IMR-90 (cell line): ENCODE results near the gene ANO1. TPM values are rescaled to one million over a fixed set of nuclear protein-coding genes. Genes with fewer than 3 reads are reported as not detected.

Experiments
- ATAC-seq: fragments of 200-7000 bp; cut with Tn5 transposase; 2 replicates; pipeline ENCODE4 v1.9.1; 2020; ENCODE audit warnings: low read depth, mild to moderate bottlenecking, moderate library complexity
- BruUV-seq: library from RNA; stranded (reverse); fragments of 400-500 nt; replicated peaks from 2 replicates; lab custom pipeline; 2021; lab: Mats Ljungman, UMichigan
- CTCF ChIA-PET: fragments of 300-600 bp; formaldehyde crosslinking; extraction: SDS; loops from one replicate; lab custom pipeline; 2021; ENCODE audit warnings: antibody characterized with exemption; lab: Yijun Ruan, JAX
- POLR2A ChIA-PET: fragments of 300-600 bp; sonication (Branson Sonifier 250); formaldehyde crosslinking; loops from one replicate; lab custom pipeline; 2022; ENCODE audit warnings: antibody characterized with exemption; ENCODE audit not compliant: unreplicated experiment; lab: Charles Lee
- DNase-seq: peaks from one replicate; pipeline ENCODE4 v3.0.0; 2013
- H2AFZ ChIP-seq: replicated peaks from 2 replicates; pipeline ENCODE3; 2013; ENCODE audit warnings: low read length, mild to moderate bottlenecking; ENCODE audit not compliant: poor library complexity
- H2AK5ac ChIP-seq: 2 replicates; pipeline ENCODE4 v1.6.1; 2013; ENCODE audit warnings: low read depth, low read length, inconsistent platforms
- H2AK9ac ChIP-seq: replicated peaks from 2 replicates; pipeline ENCODE3; 2013; ENCODE audit warnings: mild to moderate bottlenecking, low read depth, low read length, moderate library complexity; ENCODE audit not compliant: poor library complexity
- H2BK120ac ChIP-seq: 2 replicates; pipeline ENCODE4 v1.6.1; 2013; ENCODE audit warnings: low read depth, low read length, inconsistent platforms
- H2BK15ac ChIP-seq: 3 replicates; pipeline ENCODE4 v1.6.1; 2013; ENCODE audit warnings: low read depth, low read length, inconsistent platforms
- H2BK20ac ChIP-seq: 2 replicates; pipeline ENCODE4 v1.6.1; 2013; ENCODE audit warnings: low read depth, mild to moderate bottlenecking, inconsistent platforms, low read length, moderate library complexity
- H2BK5ac ChIP-seq: 2 replicates; pipeline ENCODE4 v1.6.1; 2013; ENCODE audit warnings: mild to moderate bottlenecking, low read depth, low read length, inconsistent platforms; ENCODE audit not compliant: poor library complexity, severe bottlenecking
- H3K14ac ChIP-seq: replicated peaks from 2 replicates; pipeline ENCODE4 v1.6.1; 2013; ENCODE audit warnings: low read depth, low read length, inconsistent platforms
- H3K18ac ChIP-seq: 2 replicates; pipeline ENCODE4 v1.6.1; 2013; ENCODE audit warnings: low read depth, low read length, control low read depth
- H3K23ac ChIP-seq: 2 replicates; pipeline ENCODE4 v1.6.1; 2013; ENCODE audit warnings: low read depth, low read length, inconsistent platforms
- H3K27ac ChIP-seq: 2 replicates; pipeline ENCODE4 v1.5.1; 2013; ENCODE audit warnings: mild to moderate bottlenecking, control low read depth, low read length; ENCODE audit not compliant: insufficient read depth
- H3K27me3 ChIP-seq: 2 replicates; pipeline ENCODE4 v1.6.1; 2013; ENCODE audit warnings: low read length; ENCODE audit not compliant: control insufficient read depth, insufficient read depth
- H3K36me3 ChIP-seq: 2 replicates; pipeline ENCODE4 v1.6.1; 2013; ENCODE audit warnings: low read length, mixed read lengths; ENCODE audit not compliant: control insufficient read depth, insufficient read depth
- H3K4ac ChIP-seq: 2 replicates; pipeline ENCODE4 v1.6.1; 2013; ENCODE audit warnings: low read depth, low read length, inconsistent platforms
- H3K4me1 ChIP-seq: 2 replicates; pipeline ENCODE4 v1.6.1; 2013; ENCODE audit warnings: low read length, mixed read lengths; ENCODE audit not compliant: control insufficient read depth, insufficient read depth
- H3K4me2 ChIP-seq: 2 replicates; pipeline ENCODE4 v1.6.1; 2013; ENCODE audit warnings: low read depth, mild to moderate bottlenecking, control low read depth, low read length, moderate library complexity
- H3K4me3 ChIP-seq: 2 replicates; pipeline ENCODE4 v1.5.1; 2013; ENCODE audit warnings: low read depth, mild to moderate bottlenecking, control low read depth, low read length, moderate library complexity; ENCODE audit not compliant: insufficient read depth
- H3K56ac ChIP-seq: 2 replicates; pipeline ENCODE4 v1.6.1; 2013; ENCODE audit warnings: low read length, inconsistent platforms; ENCODE audit not compliant: insufficient read depth; ENCODE audit errors: extremely low read depth
- H3K79me1 ChIP-seq, 2 experiments: 2 replicates each; pipeline ENCODE4 v1.6.1; 2013; ENCODE audit warnings: low read length in 2 of 2, inconsistent platforms in 1 of 2, low read depth in 1 of 2
- H3K9ac ChIP-seq: 2 replicates; pipeline ENCODE4 v1.6.1; 2013; ENCODE audit warnings: low read depth, low read length, control low read depth
- H3K9me1 ChIP-seq: 2 replicates; pipeline ENCODE4 v1.6.1; 2013; ENCODE audit warnings: low read length, inconsistent platforms; ENCODE audit not compliant: insufficient read depth
- H3K9me3 ChIP-seq: 2 replicates; pipeline ENCODE4 v1.6.1; 2013; ENCODE audit warnings: low read length; ENCODE audit not compliant: control insufficient read depth, insufficient read depth
- H4K20me1 ChIP-seq: 2 replicates; pipeline ENCODE4 v1.6.1; 2013; ENCODE audit warnings: low read length, inconsistent platforms; ENCODE audit not compliant: insufficient read depth
- H4K5ac ChIP-seq: 2 replicates; pipeline ENCODE4 v1.6.1; 2013; ENCODE audit warnings: mild to moderate bottlenecking, low read depth, low read length, control low read depth
- H4K8ac ChIP-seq, 2 experiments: 2 replicates each; pipeline ENCODE4 v1.6.1; 2013; ENCODE audit warnings: low read depth in 2 of 2, low read length in 2 of 2, control low read depth in 1 of 2, inconsistent platforms in 1 of 2
- H4K91ac ChIP-seq: 2 replicates; pipeline ENCODE4 v1.6.1; 2013; ENCODE audit warnings: low read depth, low read length, inconsistent platforms; ENCODE audit not compliant: insufficient read depth
- CEBPB ChIP-seq: IDR thresholded peaks from 2 replicates; pipeline ENCODE4 v1.6.1; 2012; ENCODE audit warnings: low read depth, low read length, improper control_type of control experiment
- CHD1 ChIP-seq: IDR thresholded peaks from 2 replicates; pipeline ENCODE4 v1.6.1; 2012; ENCODE audit warnings: low read depth, low read length, improper control_type of control experiment
- CTCF ChIP-seq: conservative IDR thresholded peaks from 2 replicates; pipeline ENCODE4 v1.5.1; 2012; ENCODE audit warnings: mild to moderate bottlenecking, low read depth, low read length, improper control_type of control experiment
- FOS ChIP-seq: fragments of 150-350 bp; IDR thresholded peaks from 2 replicates; pipeline ENCODE4 v1.6.1; 2016; ENCODE audit warnings: low read depth, low read length
- NFE2L2 ChIP-seq: fragments of 150-350 bp; IDR thresholded peaks from 2 replicates; pipeline ENCODE4 v1.6.1; 2016; ENCODE audit warnings: low read depth, mild to moderate bottlenecking, low read length
- POLR2A ChIP-seq: IDR thresholded peaks from 2 replicates; pipeline ENCODE4 v1.6.1; 2012; ENCODE audit warnings: mild to moderate bottlenecking, low read depth, low read length
- RAD21 ChIP-seq: IDR thresholded peaks from 2 replicates; pipeline ENCODE4 v1.6.1; 2012; ENCODE audit warnings: low read length, improper control_type of control experiment
- RCOR1 ChIP-seq: IDR thresholded peaks from 2 replicates; pipeline ENCODE4 v1.6.1; 2012; ENCODE audit warnings: mild to moderate bottlenecking, low read length, improper control_type of control experiment; ENCODE audit not compliant: insufficient replicate concordance
- RFX5 ChIP-seq: IDR thresholded peaks from 2 replicates; pipeline ENCODE4 v1.8.0; 2012; ENCODE audit warnings: low read depth, mild to moderate bottlenecking, low read length, moderate library complexity
- WGBS, 2 experiments: methylation state at CpG; one replicate each; pipeline versions ENCODE4 v1.1.5 to v1.1.7; 2013; ENCODE audit warnings: missing lambda C conversion rate in 2 of 2; ENCODE audit not compliant: insufficient read length in 1 of 2; ENCODE audit errors: extremely low coverage in 2 of 2; 5-methylcytosine and 5-hydroxymethylcytosine counted together
- dilution Hi-C: fragments of 300-500 bp; cut with HindIII; formaldehyde crosslinking; loops from one replicate; pipeline ENCODE4 v1.14.3; 2018; ENCODE audit warnings: low sequenced_read_pairs; ENCODE audit not compliant: unreplicated experiment
- in situ Hi-C: fragments of 300-500 bp; cut with MboI; formaldehyde crosslinking; loops from 3 replicates; pipeline ENCODE4 v1.14.3; 2019; ENCODE audit warnings: low sequenced_read_pairs, inconsistent platforms, mixed read lengths
- intact Hi-C: fragments of 100-400 bp; cut with micrococcal nuclease; formaldehyde crosslinking; loops from 2 replicates; pipeline ENCODE4 v1.10.0; 2022
- polyA plus RNA-seq, 3 experiments: library from polyadenylated mRNA; depleted of rRNA; stranded (reverse); fragments of >200 nt; gene quantifications; 2 replicates each; pipeline ENCODE4 v1.2.3, GENCODE V29; 2012; ENCODE audit warnings: low replicate concordance in 1 of 3
- total RNA-seq: library from RNA; depleted of rRNA; stranded (reverse); fragments of >200 nt; gene quantifications from 2 replicates; pipeline ENCODE4 v1.2.3, GENCODE V29; 2012

ANO1 gene
- total and polyA plus RNA-seq, 2 of the 4 experiments (the other 2 are of a cell fraction): 4.1 to 10.7 TPM

GRCh38 chr11:70104961-70105360 is 26.8 kb downstream of the ANO1 start:
- POLR2A ChIA-PET: no interaction called here
- in situ Hi-C loops (no loop called here), dilution Hi-C loops (no loop called here), intact Hi-C loops (no loop called here)
- no peak overlapping the region for H3K4me2 ChIP-seq
- no peak overlapping the region for H3K9ac ChIP-seq
- no peak overlapping the region for H3K18ac ChIP-seq
- H2BK120ac ChIP-seq: no peak overlapping the region
- ATAC-seq (no peak), DNase-seq (no peak)
- peaks cover 9% of the 10 kb centered on the region; the same call in 1 of the 2 replicates for H3K9me1 ChIP-seq
- no peak overlapping the region for H3K56ac ChIP-seq
- no peaks in the 10 kb centered on the region for H3K27me3 ChIP-seq
- no TSS peak for BruUV-seq
- no peak overlapping the region for H2BK5ac ChIP-seq
- H4K8ac ChIP-seq: no peak overlapping the region
- no peak overlapping the region for H3K27ac ChIP-seq
- peaks cover 9% of the 10 kb centered on the region; the same call in 1 of the 2 replicates for H3K4me1 ChIP-seq
- no peaks in the 10 kb centered on the region for H3K79me1 ChIP-seq
- no peaks in the 10 kb centered on the region for H3K9me3 ChIP-seq
- H3K4me3 ChIP-seq: no peak overlapping the region
- H2AFZ ChIP-seq: no peak overlapping the region
- H2BK15ac ChIP-seq: no peak overlapping the region
- H3K4ac ChIP-seq: no peak overlapping the region
- H3K36me3 ChIP-seq: no peaks in the 10 kb centered on the region; the same call in 1 of the 2 replicates
- no peak overlapping the region for H4K5ac ChIP-seq
- 73% methylated on average over 3 of the region's 11 CpGs; no CpG with 5 or more reads in 1 of the 2 experiments for WGBS, 2 experiments
- H3K23ac ChIP-seq: no peak overlapping the region
- H3K14ac ChIP-seq: no peak overlapping the region
- H4K91ac ChIP-seq: no peak overlapping the region
- H2AK5ac ChIP-seq: no peak overlapping the region
- H2AK9ac ChIP-seq: no peak overlapping the region
- H4K20me1 ChIP-seq: no peaks in the 10 kb centered on the region
- TF ChIP-seq NFE2L2 (no peak), RCOR1 (no peak), CEBPB (no peak), CTCF (no peak), CHD1 (no peak), FOS (no peak), POLR2A (no peak), RFX5 (no peak), RAD21 (no peak)
- CTCF ChIA-PET: no interaction called here
- H2BK20ac ChIP-seq: no peak overlapping the region
